GM12872 (cell line): ENCODE measurements around the gene SATB1.

Experiments
- CTCF ChIP-seq: IDR thresholded peaks from 3 replicates; pipeline ENCODE4 v1.5.1; 2011; ENCODE audit warnings: low read depth, mild to moderate bottlenecking, low read length, moderate library complexity; ENCODE audit not compliant: insufficient read depth

SATB1 gene

GRCh38 chr3:18445401-18446148 lies 20.4 kb upstream of the SATB1 start:
- TF ChIP-seq CTCF, result no peak

- peak; percentile 11; the same call in 1 of the 3 replicates for TF ChIP-seq CTCF
These were observed 19.7 kb upstream of the SATB1 start for GRCh38 chr3:18444595-18445400.

GRCh38 chr3:18443665-18444594 lies 18.8 kb upstream of the SATB1 start:
- TF ChIP-seq CTCF, result no peak

GRCh38 chr3:18442756-18443664 lies 17.9 kb upstream of the SATB1 start:
- no peak for TF ChIP-seq CTCF

- TF ChIP-seq CTCF, result no peak
These were observed 16.4 kb upstream of the SATB1 start for GRCh38 chr3:18441551-18441950.

- TF ChIP-seq CTCF, result no peak
These were observed 15.1 kb upstream of the SATB1 start for GRCh38 chr3:18440066-18440722.
